Endothelial cell of umbilical vein (primary cell): ENCODE results near the gene ITGB8. TPM values are rescaled to one million over a fixed set of nuclear protein-coding genes. Genes with fewer than 3 reads are reported as not detected.

Source experiments
- BruUV-seq: library from RNA; stranded (reverse); fragments of 400-500 nt; replicated peaks from 2 replicates; lab custom pipeline; 2021; lab: Mats Ljungman, UMichigan
- CTCF ChIA-PET: fragments of 300-600, 350-600 bp; sonication (Branson Sonifier 250); formaldehyde crosslinking; loops from one replicate; lab custom pipeline; 2021; ENCODE audit warnings: antibody characterized with exemption, inconsistent platforms; lab: Charles Lee
- POLR2A ChIA-PET: fragments of 300-600, 350-600 bp; sonication (Branson Sonifier 250); formaldehyde crosslinking; loops from one replicate; lab custom pipeline; 2021; ENCODE audit warnings: antibody characterized with exemption, inconsistent platforms; lab: Charles Lee
- DNase-seq: peaks from one replicate; pipeline ENCODE4 v3.0.0-alpha.2; 2011; ENCODE audit warnings: low read depth, low spot score
- FAIRE-seq: peaks from 2 replicates; lab custom pipeline; 2011; peaks lifted over from hg19 to GRCh38; lab: Jason Lieb, UNC
- H2AFZ ChIP-seq: 2 replicates; pipeline ENCODE4 v1.6.0; 2012; ENCODE audit warnings: low read depth, low read length, control low read depth, inconsistent platforms
- H3K27ac ChIP-seq: 2 replicates; pipeline ENCODE4 v1.5.1; 2011; ENCODE audit warnings: low read depth, mild to moderate bottlenecking, control low read depth, low read length, moderate library complexity; ENCODE audit not compliant: insufficient read depth
- H3K27me3 ChIP-seq, 2 experiments: 2 replicates each; pipeline versions ENCODE4 v1.6.0 to v1.6.1; 2011; ENCODE audit warnings: low read length in 2 of 2, mixed read lengths in 1 of 2; ENCODE audit not compliant: control insufficient read depth in 2 of 2, insufficient read depth in 2 of 2
- H3K36me3 ChIP-seq, 2 experiments: 2 replicates in 1 of 2; 3 replicates in 1 of 2; pipeline ENCODE4 v1.5.1; 2011; ENCODE audit warnings: low read length in 2 of 2, mild to moderate bottlenecking in 1 of 2, moderate library complexity in 1 of 2; ENCODE audit not compliant: control insufficient read depth in 2 of 2, insufficient read depth in 2 of 2; ENCODE audit errors: extremely low read depth in 1 of 2
- H3K4me1 ChIP-seq: 3 replicates; pipeline ENCODE4 v1.5.1; 2011; ENCODE audit warnings: mild to moderate bottlenecking, low read length; ENCODE audit not compliant: control insufficient read depth, insufficient read depth; ENCODE audit errors: extremely low read depth
- H3K4me2 ChIP-seq: 2 replicates; pipeline ENCODE4 v1.6.1; 2011; ENCODE audit warnings: low read length, control low read depth, mixed read lengths; ENCODE audit not compliant: insufficient read depth
- H3K4me3 ChIP-seq, 3 experiments: fragments of 200-600 bp in 1 of 3; sonication (generic), shearing (Covaris generic) in 1 of 3; replicated peaks in 1 of 3; 2 replicates each; pipeline ENCODE4 v1.5.1; 2011 to 2016; ENCODE audit warnings: control low read depth in 3 of 3, low read length in 3 of 3, mild to moderate bottlenecking in 2 of 3, inconsistent platforms in 1 of 3, low read depth in 1 of 3, moderate library complexity in 1 of 3; ENCODE audit not compliant: insufficient read depth in 1 of 3
- H3K79me2 ChIP-seq: 2 replicates; pipeline ENCODE4 v1.6.0; 2012; ENCODE audit warnings: low read length, inconsistent platforms; ENCODE audit not compliant: control insufficient read depth, insufficient read depth
- H3K9ac ChIP-seq: replicated peaks from 2 replicates; pipeline ENCODE3; 2011; ENCODE audit warnings: low read length, control low read depth; ENCODE audit not compliant: insufficient read depth; ENCODE audit errors: extremely low read depth
- H3K9me1 ChIP-seq: replicated peaks from 3 replicates; pipeline ENCODE4 v1.6.0; 2011; ENCODE audit warnings: mild to moderate bottlenecking, low read length; ENCODE audit not compliant: control insufficient read depth, insufficient read depth; ENCODE audit errors: extremely low read depth
- H3K9me3 ChIP-seq: replicated peaks from 2 replicates; pipeline ENCODE4 v1.5.1; 2012; ENCODE audit warnings: low read length, inconsistent platforms; ENCODE audit not compliant: control insufficient read depth, insufficient read depth
- H4K20me1 ChIP-seq: replicated peaks from 2 replicates; pipeline ENCODE3; 2011; ENCODE audit warnings: mild to moderate bottlenecking, low read length; ENCODE audit not compliant: control insufficient read depth, insufficient read depth; ENCODE audit errors: extremely low read depth
- EZH2 ChIP-seq: IDR thresholded peaks from 2 replicates; pipeline ENCODE4 v1.6.1; 2012; ENCODE audit warnings: borderline replicate concordance, low read depth, mild to moderate bottlenecking, moderate library complexity, low read length, inconsistent platforms; ENCODE audit not compliant: severe bottlenecking
- FOS ChIP-seq: IDR thresholded peaks from 2 replicates; pipeline ENCODE4 v1.6.1; 2011; ENCODE audit warnings: mild to moderate bottlenecking, low read length, moderate library complexity, borderline replicate concordance; ENCODE audit not compliant: insufficient read depth
- GATA2 ChIP-seq: IDR thresholded peaks from 2 replicates; pipeline ENCODE4 v1.7.0; 2011; ENCODE audit warnings: low read depth, mild to moderate bottlenecking, moderate library complexity, mixed read lengths, low read length; ENCODE audit not compliant: insufficient read length, insufficient read depth
- JUN ChIP-seq: IDR thresholded peaks from 2 replicates; pipeline ENCODE4 v1.6.1; 2011; ENCODE audit warnings: borderline replicate concordance, low read depth; ENCODE audit not compliant: insufficient read length, insufficient read depth
- MYC ChIP-seq: IDR thresholded peaks from one replicate; pipeline ENCODE4 v1.6.1; 2011; ENCODE audit warnings: mild to moderate bottlenecking, low read depth, low read length
- POLR2A ChIP-seq: IDR thresholded peaks from 2 replicates; pipeline ENCODE4 v1.6.1; 2012; ENCODE audit warnings: low read depth, mild to moderate bottlenecking, control low read depth, low read length
- POLR2AphosphoS5 ChIP-seq: IDR thresholded peaks from 2 replicates; pipeline ENCODE4 v1.6.1; 2012; ENCODE audit warnings: low read depth, mild to moderate bottlenecking, control low read depth, low read length, moderate library complexity; ENCODE audit not compliant: insufficient read depth
- dilution Hi-C: fragments of 300-500 bp; cut with MboI; formaldehyde crosslinking; loops from one replicate; pipeline ENCODE4 v1.15.0; 2019; ENCODE audit warnings: low sequenced_read_pairs; ENCODE audit not compliant: extremely low pct_ligation_motif_present
- intact Hi-C: fragments of 100-400 bp; cut with micrococcal nuclease; formaldehyde crosslinking; loops from one replicate; pipeline ENCODE4 v1.10.0; 2022
- polyA plus RNA-seq, 4 experiments: library from polyadenylated mRNA; depleted of rRNA in 3 of 4; stranded (reverse) in 3 of 4; unstranded in 1 of 4; fragments of >200 nt; gene quantifications; 2 replicates each; pipeline versions ENCODE4 v1.2.1 to v1.2.3, GENCODE V29; 2011 to 2012; ENCODE audit warnings: missing spikeins in 1 of 4
- total RNA-seq: library from RNA; stranded (reverse); gene quantifications from 2 replicates; pipeline ENCODE4 v1.2.3, GENCODE V29; 2021
- TF ChIP-seq, protein P1 (sequence below): IDR thresholded peaks from 2 replicates; pipeline ENCODE4 v1.6.1; 2011; ENCODE audit not compliant: insufficient read depth, insufficient read length
- TF ChIP-seq, protein P2 (sequence below), 2 donors: IDR thresholded peaks; 1 replicate in 1 of 2; 2 replicates in 1 of 2; pipeline ENCODE4 v1.5.1; 2011; ENCODE audit warnings: low read length in 2 of 2, mild to moderate bottlenecking in 2 of 2, moderate library complexity in 2 of 2, control low read depth in 1 of 2, inconsistent platforms in 1 of 2, low read depth in 1 of 2; ENCODE audit not compliant: insufficient read depth in 1 of 2; ENCODE audit errors: extremely low read depth in 1 of 2

ITGB8 gene
- total and polyA plus RNA-seq, 2 donors (not counting 3 experiments of a cell fraction or from before 2014, with no cell fraction given): 2.9 to 8.2 TPM

DNA sequence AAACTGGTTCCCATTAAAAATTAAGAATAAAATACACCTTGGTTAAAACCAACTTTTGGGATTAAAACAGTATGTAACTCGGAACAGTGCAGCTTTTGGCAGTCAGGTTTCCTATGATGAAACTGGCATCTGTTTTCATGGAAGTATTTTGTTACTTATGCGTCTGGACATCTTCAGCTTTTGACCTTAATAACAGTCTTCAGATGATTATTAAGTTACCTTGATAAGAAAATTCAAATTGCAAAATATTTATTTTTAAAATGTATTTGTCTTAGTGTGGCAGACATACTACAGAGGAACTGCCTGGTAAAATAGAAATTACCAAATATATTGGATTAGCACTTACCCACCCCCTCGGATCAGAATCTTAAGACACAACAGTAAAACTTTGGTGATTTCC lies 100.0 kb downstream of the ITGB8 start:
- Histone ChIP-seq H3K4me3 (no peak overlapping the region), H2AFZ (no peak overlapping the region), H4K20me1 (no peaks in the 10 kb centered on the region), H3K27me3 (no peaks in the 10 kb centered on the region), H3K27ac (no peak overlapping the region), H3K4me1 (no peaks in the 10 kb centered on the region), H3K9me3 (no peaks in the 10 kb centered on the region), H3K4me2 (no peak overlapping the region), H3K79me2 (no peaks in the 10 kb centered on the region), H3K9ac (no peak overlapping the region), H3K9me1 (no peaks in the 10 kb centered on the region), H3K36me3 (no peaks in the 10 kb centered on the region)
- POLR2A ChIA-PET: no interaction called here
- FAIRE-seq (no peak), DNase-seq (no peak)
- BruUV-seq: no TSS peak
- dilution Hi-C loops: no loop called here
- TF ChIP-seq FOS: no peak
- TF ChIP-seq POLR2AphosphoS5: no peak
- TF ChIP-seq, protein P1, sequence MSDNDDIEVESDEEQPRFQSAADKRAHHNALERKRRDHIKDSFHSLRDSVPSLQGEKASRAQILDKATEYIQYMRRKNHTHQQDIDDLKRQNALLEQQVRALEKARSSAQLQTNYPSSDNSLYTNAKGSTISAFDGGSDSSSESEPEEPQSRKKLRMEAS: no peak
- no peak for TF ChIP-seq JUN
- TF ChIP-seq, protein P2, sequence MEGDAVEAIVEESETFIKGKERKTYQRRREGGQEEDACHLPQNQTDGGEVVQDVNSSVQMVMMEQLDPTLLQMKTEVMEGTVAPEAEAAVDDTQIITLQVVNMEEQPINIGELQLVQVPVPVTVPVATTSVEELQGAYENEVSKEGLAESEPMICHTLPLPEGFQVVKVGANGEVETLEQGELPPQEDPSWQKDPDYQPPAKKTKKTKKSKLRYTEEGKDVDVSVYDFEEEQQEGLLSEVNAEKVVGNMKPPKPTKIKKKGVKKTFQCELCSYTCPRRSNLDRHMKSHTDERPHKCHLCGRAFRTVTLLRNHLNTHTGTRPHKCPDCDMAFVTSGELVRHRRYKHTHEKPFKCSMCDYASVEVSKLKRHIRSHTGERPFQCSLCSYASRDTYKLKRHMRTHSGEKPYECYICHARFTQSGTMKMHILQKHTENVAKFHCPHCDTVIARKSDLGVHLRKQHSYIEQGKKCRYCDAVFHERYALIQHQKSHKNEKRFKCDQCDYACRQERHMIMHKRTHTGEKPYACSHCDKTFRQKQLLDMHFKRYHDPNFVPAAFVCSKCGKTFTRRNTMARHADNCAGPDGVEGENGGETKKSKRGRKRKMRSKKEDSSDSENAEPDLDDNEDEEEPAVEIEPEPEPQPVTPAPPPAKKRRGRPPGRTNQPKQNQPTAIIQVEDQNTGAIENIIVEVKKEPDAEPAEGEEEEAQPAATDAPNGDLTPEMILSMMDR (IDR thresholded peaks at IDR 0.05; ENCODE audit: extremely low read depth in 1 of 2, insufficient read depth in 1 of 2, low read depth in 1 of 2, low read length in 2 of 2): no peak
- TF ChIP-seq POLR2A: no peak
- no peak for TF ChIP-seq MYC
- TF ChIP-seq EZH2: no peak
- no peak for TF ChIP-seq GATA2
- intact Hi-C loops: no loop called here
- CTCF ChIA-PET: interaction anchor here (1.0 to 1.4 kb wide), 3 partner anchors 11 to 167 kb away, joined by 5 read pairs; no protein-coding TSS in a partner anchor
